SKM-1 treated with dmso at 0.1 percent for 144 hours (cell line): ENCODE results near the gene FSIP2.

Experiments
- DNase-seq: peaks from one replicate; lab custom pipeline; 2025; ENCODE audit not compliant: unreplicated experiment; lab: John Stamatoyannopoulos, UW

FSIP2 gene, protein sequence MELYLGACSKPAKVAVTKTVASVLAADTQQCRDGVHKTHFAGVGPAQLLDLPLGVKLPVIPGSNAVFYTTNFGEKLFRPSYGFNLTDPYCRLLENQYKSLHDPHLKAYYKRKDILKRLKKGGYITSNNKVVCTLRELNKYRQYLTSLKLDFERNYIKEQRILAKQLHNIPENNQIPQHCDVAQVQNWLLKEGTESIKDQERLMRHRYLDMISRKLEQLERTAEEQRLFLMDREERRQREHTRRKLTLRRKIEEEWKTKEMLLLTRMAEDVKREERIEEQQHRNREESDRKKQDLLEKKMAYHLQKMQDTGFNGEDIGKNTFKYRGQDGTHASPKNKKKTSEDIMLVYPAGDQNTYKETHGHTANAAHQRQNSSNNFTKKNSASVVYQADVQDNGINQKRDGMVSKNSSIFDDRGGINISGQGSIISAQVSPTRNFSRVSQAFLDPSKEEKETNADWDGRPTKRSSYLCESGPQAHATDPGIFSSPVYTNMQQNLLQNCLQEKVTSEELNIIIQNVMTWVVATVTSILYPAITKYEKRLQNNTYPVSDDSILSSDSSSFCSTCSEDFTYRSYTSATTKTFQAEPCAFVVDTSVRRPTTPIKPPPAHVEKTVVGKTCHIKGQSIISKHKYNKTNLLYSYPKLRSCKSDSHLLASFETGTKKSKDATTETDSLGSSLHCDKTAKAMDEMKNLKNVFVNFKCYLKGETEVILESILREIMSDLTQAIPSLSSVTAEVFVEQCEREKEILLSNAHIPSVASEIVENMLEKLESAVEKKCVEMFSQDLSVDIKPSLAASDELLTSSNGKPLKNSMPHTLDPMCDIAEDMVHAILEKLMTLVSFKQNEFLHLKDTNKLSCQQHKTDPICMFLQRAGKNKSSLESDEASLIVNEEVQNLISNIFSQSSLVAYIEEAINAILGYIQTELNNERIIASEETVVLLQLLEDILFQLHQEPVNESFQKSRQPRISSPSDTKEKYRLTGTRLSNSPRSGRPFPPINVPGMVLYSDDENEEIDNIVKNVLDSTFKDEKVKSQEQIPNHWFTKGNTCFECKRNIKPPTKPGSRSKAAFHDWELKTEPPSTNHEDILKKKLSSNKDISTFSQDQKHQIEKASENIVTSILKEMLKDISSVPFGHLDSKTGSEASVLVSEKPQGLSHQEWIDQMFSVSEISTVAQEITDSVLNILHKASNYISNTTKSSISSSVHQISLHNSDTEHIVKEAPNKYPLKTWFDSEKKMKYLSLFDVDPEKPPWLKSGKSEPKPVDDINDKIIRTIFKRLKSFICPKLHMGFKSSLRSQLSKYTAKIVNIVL (N-terminal part only)

DNA sequence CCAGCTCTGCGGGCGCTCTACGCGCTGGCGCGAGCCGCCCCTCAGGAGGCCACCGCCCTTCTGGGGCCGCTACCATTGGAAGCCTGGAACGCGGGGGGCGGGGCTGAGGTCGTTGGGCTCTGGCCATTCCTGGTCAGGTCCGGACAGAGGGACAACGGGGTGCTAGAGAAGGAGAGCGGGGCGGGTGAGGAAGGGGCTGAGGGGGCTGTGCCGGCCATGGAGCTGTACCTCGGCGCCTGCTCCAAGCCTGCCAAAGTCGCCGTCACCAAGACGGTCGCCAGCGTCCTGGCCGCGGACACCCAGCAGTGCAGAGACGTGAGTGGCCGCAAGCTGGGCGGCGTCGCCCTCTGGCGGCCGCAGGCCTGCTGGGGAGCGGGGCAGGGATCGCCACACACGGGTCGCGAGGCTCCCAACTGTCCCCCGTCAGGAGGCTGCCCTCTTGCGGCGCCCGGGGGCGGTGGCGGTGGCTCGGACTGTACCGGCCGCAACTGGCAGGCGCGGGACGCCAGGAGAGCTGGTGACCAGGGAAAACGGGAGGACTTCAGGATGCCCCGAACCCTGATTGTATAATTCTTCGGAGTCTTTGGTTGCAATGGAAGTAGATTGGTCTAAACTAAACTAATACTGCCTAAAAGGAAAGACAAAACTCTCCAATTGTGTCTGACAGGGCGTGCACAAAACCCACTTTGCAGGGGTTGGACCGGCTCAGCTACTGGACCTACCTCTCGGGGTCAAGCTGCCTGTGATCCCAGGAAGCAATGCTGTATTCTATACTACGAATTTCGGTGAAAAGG lies at the start of gene FSIP2:
Gene FSIP2, plus strand, starts transcription at position 126 of the 794 bp plus-strand sequence. Its CDS starts 91 bp downstream, at position 217.
- peak; percentile 81 for DNase-seq

DNA sequence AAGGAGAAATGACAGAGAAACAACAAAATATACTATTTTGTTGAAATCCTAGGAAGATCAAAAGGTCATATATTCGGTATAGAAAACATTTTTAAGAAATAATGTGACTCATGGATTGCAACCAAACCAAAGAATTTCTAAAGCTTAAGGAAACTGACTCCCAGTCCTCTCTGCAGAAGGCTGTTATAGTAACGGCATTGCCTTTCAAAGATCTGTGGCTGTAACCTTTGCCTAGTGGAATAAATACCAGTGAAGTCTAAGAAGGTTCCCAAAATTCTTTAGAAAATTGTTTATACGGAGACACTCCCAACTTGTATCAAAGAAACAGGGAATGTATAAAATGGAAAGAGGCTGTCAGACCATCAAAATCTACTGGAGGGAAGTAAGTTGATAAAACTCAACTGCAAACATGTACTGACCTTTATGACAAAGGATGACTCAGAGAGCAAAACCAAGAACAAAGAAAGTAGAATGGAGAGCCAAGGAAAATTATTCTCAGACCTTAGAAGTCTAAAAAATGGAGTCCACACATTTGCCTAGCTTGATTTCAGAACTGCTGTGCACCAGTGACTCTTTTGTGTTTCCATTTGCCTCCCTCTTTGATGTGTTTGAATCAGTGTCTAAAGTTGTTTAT lies 48.6 kb upstream of the FSIP2 start:
- no peak for DNase-seq

DNA sequence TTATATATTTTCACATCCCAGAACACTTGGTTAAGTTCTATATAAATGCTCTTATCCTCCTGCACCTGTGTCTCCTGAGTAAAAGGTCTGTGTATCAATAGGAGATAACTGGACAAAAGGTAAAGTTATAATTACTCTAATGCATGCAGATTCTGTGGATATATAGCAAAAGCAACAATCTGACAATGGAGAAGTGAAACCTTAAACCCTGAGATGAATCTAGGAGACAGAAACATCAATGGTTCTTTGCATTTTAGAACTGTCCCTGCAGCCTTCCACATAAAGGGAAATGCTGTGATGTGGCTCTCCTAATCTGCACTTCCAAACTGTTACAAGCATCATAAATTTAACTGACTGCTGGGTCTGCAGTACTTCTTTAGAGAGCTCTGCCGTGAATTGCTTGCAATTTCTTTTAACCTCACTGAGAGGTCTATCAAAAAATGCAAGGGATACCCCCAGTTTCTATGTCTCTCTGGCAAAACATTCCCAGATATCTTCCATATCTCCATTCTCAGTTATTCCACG lies 42.8 kb upstream of the FSIP2 start:
- DNase-seq: no peak

DNA sequence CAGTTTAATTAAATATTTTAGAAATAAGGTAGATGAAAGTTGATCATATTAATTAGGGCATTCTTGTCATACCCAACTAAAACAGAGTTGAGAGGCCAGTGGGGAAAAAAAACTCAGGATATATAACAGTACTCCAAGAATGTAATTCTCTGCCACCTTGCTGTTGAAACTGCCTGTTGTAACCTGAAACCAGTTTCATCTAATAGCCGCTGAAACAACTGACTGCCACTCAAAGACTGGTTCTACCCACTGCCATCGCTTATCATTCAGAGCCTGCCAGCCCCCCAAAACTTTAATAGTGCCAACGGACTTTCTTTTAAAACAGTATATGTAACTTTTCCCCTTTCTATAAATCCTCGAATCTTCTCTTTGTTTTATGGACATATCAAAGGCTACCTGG lies 37.7 kb upstream of the FSIP2 start:
- DNase-seq: no peak

DNA sequence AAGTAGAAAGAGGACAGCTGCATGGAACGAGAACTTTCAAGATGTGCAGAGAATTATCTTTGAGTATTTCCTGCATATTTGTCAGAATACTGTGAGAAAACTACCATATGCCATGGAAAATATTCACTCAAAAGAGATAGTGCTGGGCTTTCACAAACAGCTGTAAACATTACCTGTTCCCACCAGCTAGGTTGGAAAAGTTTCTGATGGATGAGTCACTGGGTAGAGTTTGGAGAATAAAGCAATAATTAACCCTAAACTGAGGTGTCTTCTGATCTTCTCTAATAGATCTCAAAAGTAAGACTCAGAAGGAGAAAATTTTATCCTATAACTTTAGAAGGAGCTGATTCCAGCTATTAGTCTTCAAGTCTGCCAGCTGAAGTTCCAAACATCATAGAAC lies 3.9 kb upstream of the FSIP2 start:
- no peak for DNase-seq

DNA sequence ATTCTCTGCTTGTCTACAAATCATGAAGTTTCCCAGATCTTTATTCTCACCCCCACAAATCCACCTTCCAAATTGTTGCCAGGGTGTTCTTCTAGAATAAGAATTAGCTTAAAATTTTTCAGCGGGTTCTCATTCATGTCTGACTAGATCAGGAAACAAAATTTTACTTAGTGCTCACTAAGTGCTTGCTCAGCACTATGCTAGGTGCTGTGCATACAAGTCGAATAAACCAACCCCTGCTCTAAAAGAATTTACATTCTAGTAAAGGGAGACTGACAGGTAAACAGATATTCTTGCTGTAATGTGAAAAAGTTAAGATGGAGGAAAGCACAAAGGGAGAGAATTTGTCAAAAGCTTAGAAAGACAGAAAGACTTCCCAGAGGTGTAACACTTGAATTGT lies 2.4 kb upstream of the FSIP2 start:
- no peak for DNase-seq

DNA sequence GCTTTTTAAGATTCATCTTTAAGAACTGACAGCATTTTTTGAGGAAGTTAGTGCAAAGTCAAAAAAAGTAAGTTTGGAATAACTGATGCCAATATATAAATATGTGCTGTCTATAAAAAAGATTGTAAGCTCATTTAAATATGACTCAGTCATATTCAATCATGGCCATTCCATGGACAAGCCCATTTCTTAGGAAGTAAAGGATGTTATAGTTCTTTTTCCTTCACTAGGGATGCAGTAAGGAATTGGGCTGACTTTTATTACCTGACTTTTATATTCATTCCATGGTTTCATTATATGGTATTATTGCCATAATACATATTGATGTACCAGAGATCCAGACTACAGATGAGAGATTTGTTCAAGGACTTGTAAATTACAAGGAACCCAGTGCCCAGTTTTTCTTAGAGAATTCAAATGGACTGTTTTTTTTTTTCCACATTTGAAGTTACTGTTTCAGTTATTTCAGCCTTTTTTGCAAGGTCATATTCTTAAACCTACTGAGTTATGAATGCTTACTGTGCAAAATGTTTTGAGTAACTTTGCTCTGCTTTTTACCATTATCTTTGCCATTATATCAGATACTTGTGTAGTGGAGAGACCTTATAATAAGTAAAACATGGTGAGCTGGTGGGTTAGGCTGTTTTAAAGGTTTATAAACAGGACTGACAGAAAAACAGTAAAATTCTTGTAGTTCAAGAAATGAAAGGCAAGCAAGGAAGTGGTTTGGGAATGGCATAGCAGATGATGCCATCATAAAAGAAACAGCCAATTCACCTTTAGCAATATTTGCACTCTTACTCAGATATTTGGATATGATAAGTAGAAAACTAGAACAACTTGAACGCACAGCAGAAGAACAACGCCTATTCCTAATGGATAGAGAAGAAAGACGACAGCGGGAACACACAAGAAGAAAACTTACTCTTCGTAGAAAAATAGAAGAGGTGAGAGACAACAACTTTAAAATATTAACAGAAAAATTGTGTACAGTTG lies 7.6 kb downstream of the FSIP2 start:
- no peak for DNase-seq

DNA sequence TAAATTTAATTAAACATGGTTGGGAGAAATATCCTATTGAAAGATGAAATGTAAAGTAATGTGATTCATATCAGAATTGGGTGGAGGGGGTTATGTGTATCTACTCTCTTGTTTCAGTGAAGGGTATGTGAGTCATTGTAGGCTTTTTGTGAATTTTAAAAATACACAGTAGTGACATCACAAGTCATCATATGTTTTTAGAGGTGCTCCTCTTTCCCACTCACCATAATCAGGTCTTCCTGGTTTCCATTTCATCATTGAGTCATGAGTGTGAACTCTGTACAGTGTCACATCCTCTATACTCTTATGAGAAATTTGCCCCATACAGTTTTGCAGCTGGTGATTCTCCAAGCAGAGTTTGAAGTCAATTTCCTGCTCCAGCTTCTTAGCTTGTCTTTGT lies 18.8 kb downstream of the FSIP2 start:
- no peak for DNase-seq

DNA sequence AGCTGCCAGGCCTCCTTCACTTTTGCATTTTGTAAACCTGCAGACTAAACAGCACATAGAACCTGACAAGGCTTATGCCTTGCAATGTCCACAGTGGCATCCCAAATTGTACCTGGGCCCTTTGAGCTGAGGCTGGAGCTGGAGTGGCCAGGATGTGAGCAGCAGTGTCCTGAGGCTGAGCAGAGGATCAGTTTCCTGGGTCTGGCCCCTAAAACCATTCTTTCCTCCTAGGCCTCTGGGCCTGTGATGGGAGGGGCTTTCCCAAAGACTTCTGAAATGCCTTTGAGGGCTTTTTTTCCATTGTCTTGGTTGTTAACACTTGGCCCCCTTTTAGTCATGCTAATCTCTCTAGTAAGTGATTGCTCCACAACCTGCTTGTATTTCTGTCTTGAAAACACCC lies 32.8 kb downstream of the FSIP2 start:
- no peak for DNase-seq

DNA sequence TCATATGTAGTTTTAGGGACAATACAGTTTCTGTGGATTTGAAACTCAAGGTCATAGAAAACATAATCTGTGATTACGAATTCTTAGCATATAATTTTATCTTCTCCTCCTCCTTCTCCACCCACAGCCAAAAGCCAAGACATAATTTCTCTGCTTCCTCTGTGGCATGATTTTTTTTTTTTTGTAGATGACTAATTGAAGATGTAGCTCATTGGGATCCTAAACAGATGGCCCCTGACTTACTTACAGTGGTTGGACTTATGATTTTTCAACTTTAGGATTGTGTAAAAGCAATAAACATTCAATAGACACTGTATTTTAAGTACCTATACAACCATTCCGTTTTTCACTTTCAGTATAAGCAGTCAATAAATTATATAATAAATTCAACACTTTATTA lies 42.3 kb downstream of the FSIP2 start:
- no peak for DNase-seq

DNA sequence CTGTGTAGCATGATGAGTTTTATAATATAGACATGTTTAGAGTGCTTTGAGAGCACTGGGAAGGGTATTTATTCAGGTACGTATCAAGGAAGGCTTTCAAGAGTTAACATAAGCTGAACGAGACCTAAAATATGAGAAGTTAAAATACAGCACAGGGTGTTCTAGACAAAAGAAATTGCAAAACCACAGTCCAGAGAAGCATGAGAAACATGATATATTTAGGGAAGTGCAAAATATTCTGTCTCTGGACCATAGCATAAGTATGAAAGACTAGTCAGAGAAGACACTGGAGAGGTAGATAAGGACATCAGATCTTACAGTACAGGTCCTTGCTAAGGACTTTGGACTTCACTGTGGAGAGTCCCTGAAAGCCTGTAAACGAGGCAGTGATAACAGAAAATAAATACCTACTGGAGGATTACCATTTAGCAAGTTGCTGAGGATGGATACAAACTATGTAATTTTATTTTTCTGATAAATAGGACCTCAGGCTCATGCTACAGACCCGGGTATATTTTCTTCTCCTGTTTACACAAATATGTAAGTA lies 43.7 kb downstream of the FSIP2 start:
- DNase-seq: peak; percentile 32

DNA sequence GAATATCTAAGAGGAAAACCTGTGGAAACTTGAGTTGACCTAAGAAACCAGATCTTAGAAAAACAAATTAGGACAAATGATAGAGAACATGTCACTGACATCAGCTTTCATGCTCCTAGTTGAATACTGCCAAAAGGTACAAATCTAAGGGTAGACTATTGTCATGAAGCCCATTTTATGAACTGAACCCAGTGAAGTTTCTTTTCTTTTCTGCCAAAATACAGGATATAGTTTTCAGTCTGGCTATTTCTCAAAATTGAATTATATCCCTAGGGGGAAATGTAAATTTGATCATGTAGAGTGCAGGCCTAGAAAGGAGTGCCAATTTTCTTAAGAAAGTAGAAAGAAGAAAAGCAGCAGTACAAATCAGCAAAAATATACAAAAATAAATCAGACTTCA lies 46.6 kb downstream of the FSIP2 start:
- DNase-seq: no peak

DNA sequence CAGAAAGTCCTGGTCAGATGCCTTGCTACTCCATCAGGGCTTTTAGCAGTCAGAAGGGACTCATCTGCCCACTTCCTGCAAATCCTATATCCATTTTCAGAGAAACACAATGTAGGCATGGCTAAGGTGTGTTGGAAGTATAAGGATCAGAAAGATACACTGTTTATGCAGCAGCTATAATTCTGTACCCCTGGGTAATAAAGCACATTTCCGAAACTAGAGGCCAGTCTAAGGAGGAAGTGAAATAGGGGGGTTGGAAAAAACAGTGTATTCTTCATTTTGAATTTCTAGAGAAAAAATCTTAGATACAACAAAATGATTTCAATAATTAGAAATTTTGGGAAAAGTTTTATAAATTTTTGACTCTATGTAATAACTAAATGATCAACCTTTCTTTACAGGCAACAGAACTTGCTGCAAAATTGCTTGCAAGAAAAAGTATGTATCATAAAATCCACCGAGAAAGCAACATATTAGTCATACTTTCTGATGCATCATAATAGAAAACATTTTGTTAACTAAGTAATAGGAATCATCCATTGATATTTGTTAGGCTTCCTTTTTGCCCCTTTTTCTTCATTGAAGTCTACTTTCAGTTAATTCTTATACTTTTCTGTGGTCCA lies 47.4 kb downstream of the FSIP2 start:
- DNase-seq: no peak

DNA sequence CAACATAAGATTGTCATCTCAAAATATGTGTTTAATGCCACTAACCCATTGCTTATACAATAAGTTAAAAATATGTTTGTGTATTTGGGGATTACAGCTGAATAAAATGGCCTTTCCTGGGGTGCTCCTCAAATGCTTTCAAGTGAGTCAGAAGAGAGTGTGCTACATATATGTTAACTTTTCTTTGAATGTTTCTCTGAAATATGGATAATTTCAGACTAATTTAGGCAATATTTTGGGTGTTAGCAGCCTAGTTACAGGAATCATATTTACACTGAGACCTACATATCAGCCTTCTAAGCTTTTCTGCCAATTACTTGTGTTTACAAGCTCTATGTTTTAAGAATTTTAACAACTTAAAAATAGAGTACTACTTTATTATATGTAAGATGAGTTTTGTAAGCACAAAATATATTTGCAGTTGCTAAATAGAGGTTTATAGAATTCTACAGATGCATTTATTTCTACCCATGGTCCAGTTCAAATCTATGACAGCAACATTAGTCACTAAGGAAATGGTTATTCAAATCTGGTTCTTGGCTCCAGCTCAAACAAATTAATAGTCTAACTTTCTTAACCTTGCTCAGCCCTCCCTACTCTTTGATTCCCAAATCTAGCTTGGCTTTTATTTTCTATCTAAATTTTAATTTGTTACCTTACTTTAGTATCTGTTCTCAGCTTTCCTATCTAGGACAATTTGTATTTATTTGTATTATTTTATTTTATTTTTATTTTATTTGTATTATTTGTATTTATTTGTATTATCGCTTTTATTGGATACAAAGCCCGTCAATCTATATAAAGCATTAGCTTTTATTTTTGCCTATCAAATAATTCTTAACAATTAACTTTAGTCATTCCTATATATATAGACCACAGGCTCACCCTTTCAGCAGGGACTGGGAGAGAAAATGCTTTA lies 48.9 kb downstream of the FSIP2 start:
- DNase-seq: no peak

DNA sequence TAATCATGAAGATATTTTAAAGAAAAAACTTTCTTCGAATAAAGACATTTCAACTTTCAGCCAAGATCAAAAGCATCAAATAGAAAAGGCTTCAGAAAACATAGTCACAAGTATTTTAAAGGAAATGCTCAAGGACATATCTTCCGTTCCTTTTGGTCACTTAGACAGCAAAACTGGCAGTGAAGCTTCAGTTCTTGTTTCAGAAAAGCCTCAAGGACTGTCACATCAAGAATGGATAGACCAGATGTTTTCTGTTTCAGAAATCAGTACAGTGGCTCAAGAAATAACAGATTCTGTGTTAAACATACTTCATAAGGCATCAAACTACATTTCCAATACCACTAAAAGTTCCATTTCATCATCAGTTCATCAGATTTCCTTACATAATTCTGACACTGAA lies 51.8 kb downstream of the FSIP2 start:
- DNase-seq: no peak

DNA sequence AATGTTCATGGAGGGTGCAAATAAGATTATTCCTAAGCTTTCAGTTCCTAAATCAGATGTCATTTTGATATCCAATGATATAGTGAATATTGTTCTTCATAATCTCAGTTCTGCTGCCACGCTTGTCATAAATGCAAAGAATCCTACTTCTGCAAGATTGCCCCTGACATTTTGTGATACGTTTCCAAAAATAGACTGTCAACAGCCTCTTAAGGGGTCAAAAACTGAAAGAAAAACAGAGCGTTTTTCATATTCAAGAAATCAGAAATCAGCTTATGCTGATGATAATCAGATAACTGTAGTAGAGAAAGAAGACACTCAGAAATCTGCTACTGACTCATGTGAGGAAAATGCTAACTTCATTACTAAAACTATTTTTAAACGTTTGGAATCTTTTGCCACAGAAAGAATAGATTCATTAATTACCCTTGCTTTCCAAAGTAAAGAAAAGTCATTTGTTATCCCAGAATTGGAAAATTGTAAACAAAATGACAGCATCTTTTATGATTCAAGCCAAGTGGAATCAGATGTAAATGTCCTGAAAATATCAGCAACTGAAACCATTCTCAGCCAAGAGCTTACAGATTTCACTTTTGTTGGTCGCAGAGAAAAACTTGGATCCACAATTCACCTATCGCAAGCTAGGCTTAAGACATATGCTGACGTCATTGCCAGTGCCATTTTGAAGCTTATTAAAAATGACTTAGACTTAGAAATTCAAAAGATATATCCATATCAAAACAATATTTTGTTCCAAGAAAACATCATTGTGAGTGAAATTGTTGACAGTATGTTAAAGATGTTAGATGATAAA lies 55.1 kb downstream of the FSIP2 start:
- no peak for DNase-seq
